ENCODE results near the gene NLGN2.
A peak's percentile ranks its signal among the peaks of the same experiment; 100 is the strongest.
"Not testable (repeated sequence)": the region's sequence is repeated elsewhere in the genome, so short reads cannot be mapped to it uniquely, and the experiment has no call there.

Gene NLGN2

GRCh38 chr17:7407485-7408251 lies at the start of gene NLGN2:
Gene NLGN2, plus strand, starts transcription at chr17:7407845. Its CDS starts 411 bp downstream, at chr17:7408256.
- DNase-seq (ENCODE audit: low read depth): no peak

DNA sequence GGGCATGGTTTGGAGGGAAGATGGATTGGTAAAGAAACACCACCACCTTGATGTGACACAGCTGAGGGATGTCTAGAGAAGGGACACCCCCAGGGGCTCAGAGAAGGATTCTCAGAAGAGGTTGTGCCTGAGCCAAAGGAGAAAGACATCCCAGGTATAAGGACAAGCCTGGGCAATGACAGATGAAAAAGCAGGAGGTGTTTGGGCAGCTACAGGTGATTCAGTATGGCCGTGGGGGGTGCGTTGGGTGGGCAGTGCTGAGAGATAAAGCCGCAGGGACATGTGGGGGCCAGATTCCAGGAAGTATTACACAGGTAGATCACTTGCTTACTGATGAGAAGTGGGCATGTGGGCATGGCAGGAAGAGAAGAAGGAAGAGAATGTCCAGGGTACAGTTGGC lies 45.7 kb upstream of the NLGN2 start:
- DNase-seq (ENCODE audit: low read depth): no peak

GRCh38 chr17:7363311-7363710 lies 44.3 kb upstream of the NLGN2 start:
- no peak for DNase-seq (ENCODE audit: low read depth)

DNA sequence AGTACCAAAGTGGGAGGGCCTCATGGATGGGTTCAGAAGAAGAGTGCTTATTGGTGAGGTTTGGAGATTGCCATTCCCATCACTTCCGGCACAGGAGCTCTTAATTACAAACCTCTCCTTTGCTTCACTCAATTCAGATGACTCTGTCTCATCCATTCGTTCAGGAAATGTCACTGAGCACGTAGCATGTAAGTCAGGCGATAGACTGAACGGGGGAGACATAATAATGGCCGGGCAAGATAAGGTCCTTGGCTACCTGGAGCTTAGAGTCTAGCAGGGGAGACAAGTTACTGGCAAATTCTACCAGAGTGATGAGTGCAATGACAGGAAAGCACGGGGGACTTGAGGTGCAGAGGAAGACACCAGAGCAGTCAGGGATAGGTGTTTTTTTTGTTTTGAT lies 41.7 kb upstream of the NLGN2 start:
- not testable (repeated sequence) for DNase-seq (ENCODE audit: low read depth)

DNA sequence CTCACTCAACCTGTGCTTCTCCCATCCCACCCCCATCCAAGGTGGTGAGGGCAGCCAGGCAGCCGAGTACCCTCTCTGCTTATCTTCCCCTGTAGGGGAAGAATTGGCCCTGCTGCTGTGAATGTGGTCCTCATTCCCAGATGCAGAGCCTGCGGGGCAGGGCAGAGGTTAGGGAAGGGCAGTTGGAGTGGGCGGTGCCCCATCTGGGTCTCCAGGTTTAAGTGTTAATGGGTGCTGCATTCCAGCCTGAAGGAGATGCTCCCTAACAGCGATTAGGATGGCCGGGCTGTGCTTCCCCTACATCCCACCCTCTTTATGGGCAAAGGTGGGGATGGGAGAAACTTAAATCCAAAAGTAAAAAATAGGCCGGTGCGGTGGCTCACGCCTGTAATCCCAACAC lies 40.6 kb upstream of the NLGN2 start:
- DNase-seq (ENCODE audit: low read depth): no peak

- no peak for DNase-seq (ENCODE audit: low read depth)
Observed at GRCh38 chr17:7367918-7368598, 39.6 kb upstream of the NLGN2 start.

- not testable (repeated sequence) for DNase-seq (ENCODE audit: low read depth)
Observed at GRCh38 chr17:7368599-7368994, 39.0 kb upstream of the NLGN2 start.

- DNase-seq (ENCODE audit: low read depth): no peak
Observed at GRCh38 chr17:7369825-7370224, 37.8 kb upstream of the NLGN2 start.

DNA sequence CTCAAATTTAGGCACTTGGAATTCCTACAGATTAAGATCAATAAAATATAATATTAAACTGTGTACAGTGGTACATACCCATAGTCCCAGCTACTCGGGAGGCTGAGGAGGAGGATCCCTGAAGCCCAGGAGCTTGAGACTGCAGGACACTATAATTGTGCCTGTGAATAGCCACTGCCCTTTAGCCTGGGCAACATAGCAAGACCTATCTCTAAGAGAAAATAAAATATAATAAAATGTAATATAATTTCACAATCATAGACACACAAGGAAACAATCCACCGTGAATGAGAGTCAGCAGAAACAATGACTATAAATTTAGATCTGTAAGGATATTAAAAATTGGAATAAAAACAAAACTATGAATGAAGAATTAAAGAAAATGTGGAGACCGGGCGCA lies 36.8 kb upstream of the NLGN2 start:
- no peak for DNase-seq (ENCODE audit: low read depth)

- no peak for DNase-seq (ENCODE audit: low read depth)
Observed at GRCh38 chr17:7374353-7374752, 33.3 kb upstream of the NLGN2 start.

- DNase-seq (ENCODE audit: low read depth): no peak
Observed at GRCh38 chr17:7379134-7379533, 28.5 kb upstream of the NLGN2 start.

DNA sequence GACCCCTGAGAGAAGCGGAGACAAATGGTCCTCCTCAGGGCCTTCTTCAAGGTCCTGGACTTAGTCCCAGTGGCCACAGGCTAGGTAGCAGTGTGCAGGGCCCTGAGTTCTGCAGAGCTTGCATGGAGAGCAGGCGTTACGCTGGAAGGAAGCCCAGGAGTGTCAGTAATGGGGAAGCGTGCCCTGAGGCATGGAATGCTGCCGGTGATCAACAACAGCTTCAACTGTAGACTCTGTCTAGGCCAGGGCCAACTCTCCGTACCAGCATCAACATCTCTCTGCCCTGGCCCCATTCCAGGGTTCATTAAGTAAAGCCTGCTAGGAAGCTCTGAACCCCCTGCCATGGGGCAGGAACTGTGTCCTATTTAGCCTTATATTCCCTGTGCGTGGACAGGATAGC lies 27.3 kb upstream of the NLGN2 start:
- no peak for DNase-seq (ENCODE audit: low read depth)

DNA sequence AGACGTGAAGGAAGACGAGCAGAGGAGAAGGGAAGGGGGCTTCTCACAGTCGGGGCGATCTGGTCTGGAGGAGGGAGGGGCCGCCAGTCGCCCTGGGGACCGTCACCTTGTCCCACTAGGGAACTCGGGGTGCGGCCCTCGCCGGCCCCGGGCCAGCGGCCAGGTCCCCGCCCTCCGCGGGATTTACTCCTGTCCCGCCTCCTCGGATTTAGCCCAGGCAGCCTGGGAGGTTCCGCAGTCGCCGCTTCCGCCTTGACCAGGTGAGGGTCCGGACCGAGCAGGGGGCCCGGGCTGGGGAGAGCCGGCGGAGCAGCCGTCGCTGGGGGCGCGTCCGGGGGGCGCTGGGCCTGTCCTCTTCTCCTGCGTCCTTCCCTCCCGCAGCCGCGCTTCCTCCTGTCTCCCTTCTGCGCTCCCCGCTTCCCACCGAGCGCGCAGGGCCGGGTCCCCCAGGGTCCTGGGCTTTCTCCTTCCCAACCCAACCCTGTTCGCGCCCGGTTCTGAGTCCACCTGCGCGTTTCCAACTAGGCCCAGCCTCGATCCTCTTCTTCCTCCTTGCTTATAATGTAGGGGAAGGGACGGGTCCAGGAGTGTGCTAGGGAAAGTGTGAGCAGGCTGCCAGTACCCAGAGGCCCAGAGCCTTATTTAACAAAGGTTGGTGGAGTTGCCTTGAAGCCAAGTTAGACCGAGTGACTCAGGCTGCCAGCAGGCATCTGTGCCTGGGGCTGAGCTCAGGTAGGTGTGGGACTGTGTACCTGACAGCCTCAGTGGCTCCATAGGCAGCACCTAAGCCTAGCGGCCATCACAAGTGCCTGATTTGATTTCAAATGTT lies 26.6 kb upstream of the NLGN2 start, which contains the start of gene TNK1:
TNK1 (plus strand) TSS at position 235 of the 829 bp plus-strand sequence. CDS start 1,838 bp downstream, outside the sequence.
- DNase-seq (ENCODE audit: low read depth): no peak

GRCh38 chr17:7382901-7383300 lies 24.7 kb upstream of the NLGN2 start:
- DNase-seq (ENCODE audit: low read depth): no peak

GRCh38 chr17:7383371-7383741 lies 24.3 kb upstream of the NLGN2 start:
- DNase-seq (ENCODE audit: low read depth): no peak

DNA sequence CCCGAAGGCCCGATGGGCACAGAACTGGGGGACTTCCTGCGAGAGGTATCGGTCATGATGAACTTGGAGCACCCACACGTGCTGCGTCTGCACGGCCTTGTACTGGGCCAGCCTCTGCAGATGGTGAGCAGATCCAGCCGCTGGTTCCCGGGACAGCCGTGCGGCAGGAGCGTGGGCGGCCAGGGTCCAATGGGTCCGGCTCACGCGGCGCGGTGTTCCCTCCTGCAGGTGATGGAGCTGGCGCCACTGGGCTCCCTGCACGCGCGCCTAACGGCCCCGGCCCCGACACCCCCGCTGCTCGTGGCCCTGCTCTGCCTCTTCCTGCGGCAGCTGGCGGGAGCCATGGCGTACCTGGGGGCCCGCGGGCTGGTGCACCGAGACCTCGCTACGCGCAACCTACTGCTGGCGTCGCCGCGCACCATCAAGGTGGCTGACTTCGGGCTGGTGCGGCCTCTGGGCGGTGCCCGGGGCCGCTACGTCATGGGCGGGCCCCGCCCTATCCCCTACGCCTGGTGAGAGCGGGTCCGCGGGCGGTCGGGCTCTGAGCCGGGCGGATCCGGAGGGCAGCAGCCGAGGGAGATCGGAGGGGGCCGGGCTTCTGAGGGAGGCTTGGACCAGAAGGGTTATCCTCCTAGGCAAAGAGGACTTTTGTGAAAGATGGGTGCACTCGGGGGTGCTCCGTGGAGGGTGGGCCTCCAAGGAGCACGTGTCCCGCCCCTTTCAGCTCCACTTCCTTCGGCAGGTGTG lies 23.7 kb upstream of the NLGN2 start:
- peak; percentile 67 for DNase-seq (ENCODE audit: low read depth)

DNA sequence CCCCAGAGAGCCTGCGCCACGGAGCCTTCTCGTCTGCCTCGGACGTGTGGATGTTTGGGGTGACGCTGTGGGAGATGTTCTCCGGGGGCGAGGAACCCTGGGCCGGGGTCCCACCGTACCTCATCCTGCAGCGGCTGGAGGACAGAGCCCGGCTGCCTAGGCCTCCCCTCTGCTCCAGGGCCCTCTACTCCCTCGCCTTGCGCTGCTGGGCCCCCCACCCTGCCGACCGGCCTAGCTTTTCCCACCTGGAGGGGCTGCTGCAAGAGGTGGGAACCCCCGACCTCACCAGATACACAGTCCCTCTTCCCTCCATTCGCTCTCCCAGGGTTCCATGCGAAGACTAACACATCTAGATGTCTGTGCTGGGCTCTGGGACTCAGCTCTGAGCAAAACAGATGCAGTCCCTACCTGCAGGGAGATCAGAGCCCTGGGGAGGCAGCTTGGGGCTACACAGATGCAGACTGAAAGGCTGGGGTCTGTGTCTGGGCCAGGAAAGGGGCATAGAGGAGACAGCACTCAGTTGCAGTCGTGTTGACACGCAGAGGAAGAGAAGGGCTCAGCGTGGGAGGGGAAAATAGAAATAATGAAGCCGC lies 23.1 kb upstream of the NLGN2 start:
- no peak for DNase-seq (ENCODE audit: low read depth)

DNA sequence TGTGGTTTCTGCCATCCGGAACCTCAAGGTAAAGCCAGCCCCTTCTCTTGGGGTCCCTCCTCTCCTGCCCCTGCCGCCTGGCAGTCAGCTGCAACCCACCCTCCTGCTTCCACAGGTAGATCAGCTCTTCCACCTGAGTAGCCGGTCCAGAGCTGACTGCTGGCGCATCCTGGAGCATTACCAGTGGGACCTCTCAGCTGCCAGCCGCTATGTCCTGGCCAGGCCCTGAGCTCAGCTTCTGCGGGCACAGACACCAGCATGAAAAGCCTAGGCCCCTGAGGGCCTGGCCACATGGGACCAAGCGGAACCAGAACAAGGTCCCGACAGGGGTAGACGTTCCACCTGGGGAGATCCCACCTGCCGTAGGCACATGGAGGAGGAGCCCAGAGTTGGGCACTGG lies 18.8 kb upstream of the NLGN2 start:
- no peak for DNase-seq (ENCODE audit: low read depth)

GRCh38 chr17:7389924-7390910 lies 17.4 kb upstream of the NLGN2 start:
- DNase-seq (ENCODE audit: low read depth): no peak

- DNase-seq (ENCODE audit: low read depth): no peak
Observed at GRCh38 chr17:7391307-7391706, 16.3 kb upstream of the NLGN2 start.
